ENCODE results near the gene TCF7L2.

The TCF7L2 gene

GRCh38 chr10:113148901-113149300 is 198.9 kb downstream of the TCF7L2 start:
- no peak for DNase-seq (ENCODE audit: low read depth)

GRCh38 chr10:113149626-113150025 is 199.6 kb downstream of the TCF7L2 start:
- DNase-seq (ENCODE audit: low read depth): no peak

GRCh38 chr10:113151190-113151666 is 201.2 kb downstream of the TCF7L2 start:
- DNase-seq (ENCODE audit: low read depth): no peak

GRCh38 chr10:113153493-113154102 is 203.6 kb downstream of the TCF7L2 start:
- no peak for DNase-seq (ENCODE audit: low read depth)

- no peak for DNase-seq (ENCODE audit: low read depth)
Observed at GRCh38 chr10:113157441-113157840, 207.4 kb downstream of the TCF7L2 start.

GRCh38 chr10:113158183-113158582 is 208.1 kb downstream of the TCF7L2 start:
- DNase-seq (ENCODE audit: low read depth): no peak

GRCh38 chr10:113159563-113159962 is 209.5 kb downstream of the TCF7L2 start:
- no peak for DNase-seq (ENCODE audit: low read depth)

GRCh38 chr10:113160641-113161040 is 210.6 kb downstream of the TCF7L2 start:
- DNase-seq (ENCODE audit: low read depth): no peak

GRCh38 chr10:113161066-113161465 is 211.0 kb downstream of the TCF7L2 start:
- no peak for DNase-seq (ENCODE audit: low read depth)

- DNase-seq (ENCODE audit: low read depth): no peak
Observed at GRCh38 chr10:113162960-113163359, 212.9 kb downstream of the TCF7L2 start.

- no peak for DNase-seq (ENCODE audit: low read depth)
Observed at GRCh38 chr10:113165673-113166072, 215.6 kb downstream of the TCF7L2 start.

- DNase-seq (ENCODE audit: low read depth): no peak
Observed at GRCh38 chr10:113167702-113168101, 217.7 kb downstream of the TCF7L2 start.

GRCh38 chr10:113168584-113168983 is 218.5 kb downstream of the TCF7L2 start:
- no peak for DNase-seq (ENCODE audit: low read depth)

- DNase-seq (ENCODE audit: low read depth): no peak
Observed at GRCh38 chr10:113169111-113169510, 219.1 kb downstream of the TCF7L2 start.

- no peak for DNase-seq (ENCODE audit: low read depth)
Observed at GRCh38 chr10:113169853-113170460, 219.9 kb downstream of the TCF7L2 start.

GRCh38 chr10:113171662-113172061 is 221.6 kb downstream of the TCF7L2 start:
- DNase-seq (ENCODE audit: low read depth): no peak

- no peak for DNase-seq (ENCODE audit: low read depth)
Observed at GRCh38 chr10:113175176-113175575, 225.1 kb downstream of the TCF7L2 start.

- DNase-seq (ENCODE audit: low read depth): no peak
Observed at GRCh38 chr10:113175756-113176651, 226.0 kb downstream of the TCF7L2 start.

GRCh38 chr10:113176652-113177155 is 226.7 kb downstream of the TCF7L2 start:
- no peak for DNase-seq (ENCODE audit: low read depth)

GRCh38 chr10:113177156-113177935 is 227.3 kb downstream of the TCF7L2 start:
- DNase-seq (ENCODE audit: low read depth): no peak

GRCh38 chr10:113177936-113178335 is 227.9 kb downstream of the TCF7L2 start:
- DNase-seq (ENCODE audit: low read depth): no peak

GRCh38 chr10:113178771-113179170 is 228.7 kb downstream of the TCF7L2 start:
- DNase-seq (ENCODE audit: low read depth): no peak

All from activated T-cell treated with anti-CD3 and anti-CD28 coated beads for 24 hours (primary cell).